NCI-H1105 (cell line): ENCODE results near the gene BCAS4.
"Not testable (repeated sequence)": the region's sequence is repeated elsewhere in the genome, so short reads cannot be mapped to it uniquely, and the experiment has no call there.

ENCODE experiments used
- DNase-seq: peaks from one replicate; lab custom pipeline; 2025; lab: John Stamatoyannopoulos, UW

The BCAS4 gene

DNA sequence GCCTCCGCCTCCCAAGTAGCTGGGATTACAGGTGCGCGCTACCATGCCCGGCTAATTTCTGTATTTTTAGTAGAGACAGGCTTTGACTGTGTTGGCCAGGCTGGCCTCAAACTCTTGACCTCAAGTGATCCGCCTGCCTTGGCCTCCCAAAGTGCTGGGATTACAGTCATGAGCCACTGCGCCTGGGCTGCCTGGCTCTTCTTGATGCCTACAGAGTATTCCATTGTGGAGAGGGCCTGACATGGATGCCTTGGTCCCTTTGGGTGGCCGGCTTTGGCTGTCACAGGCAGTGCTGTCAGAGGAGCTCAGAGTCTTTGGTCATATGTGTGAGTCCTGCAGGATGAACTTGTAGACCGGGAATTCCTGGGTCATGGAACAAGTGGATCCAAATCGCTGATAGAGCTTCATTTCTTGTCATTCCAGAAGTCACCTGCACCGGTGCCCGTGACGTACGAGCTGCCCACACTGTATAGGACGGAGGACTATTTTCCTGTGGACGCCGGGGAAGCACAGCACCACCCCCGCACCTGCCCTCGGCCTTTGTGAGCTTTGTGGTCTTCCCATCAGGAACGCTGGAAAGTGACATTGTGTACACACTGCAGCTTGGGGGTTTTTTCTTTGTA, 81.3 kb downstream of the BCAS4 start:
- DNase-seq: no peak

DNA sequence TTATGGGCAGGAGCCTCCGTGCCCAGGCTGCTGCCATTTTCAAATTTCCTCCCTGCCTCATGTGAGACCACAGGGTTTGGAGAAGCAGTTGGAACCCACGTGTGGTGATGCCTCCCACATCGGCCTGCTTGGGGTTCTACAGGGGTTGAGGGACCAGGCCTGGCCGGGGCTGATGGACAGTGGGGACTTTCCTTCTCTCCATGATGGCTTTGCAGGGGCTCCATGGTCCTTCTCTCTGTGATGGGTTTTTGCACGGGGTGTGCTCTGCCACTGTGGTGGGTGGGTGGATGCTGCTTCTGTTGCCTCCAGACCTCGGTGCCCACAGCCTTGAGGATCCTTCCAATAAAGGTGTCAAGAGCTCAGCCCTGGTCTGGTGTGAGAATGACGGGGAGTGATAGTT, 82.0 kb downstream of the BCAS4 start:
- DNase-seq: no peak

DNA sequence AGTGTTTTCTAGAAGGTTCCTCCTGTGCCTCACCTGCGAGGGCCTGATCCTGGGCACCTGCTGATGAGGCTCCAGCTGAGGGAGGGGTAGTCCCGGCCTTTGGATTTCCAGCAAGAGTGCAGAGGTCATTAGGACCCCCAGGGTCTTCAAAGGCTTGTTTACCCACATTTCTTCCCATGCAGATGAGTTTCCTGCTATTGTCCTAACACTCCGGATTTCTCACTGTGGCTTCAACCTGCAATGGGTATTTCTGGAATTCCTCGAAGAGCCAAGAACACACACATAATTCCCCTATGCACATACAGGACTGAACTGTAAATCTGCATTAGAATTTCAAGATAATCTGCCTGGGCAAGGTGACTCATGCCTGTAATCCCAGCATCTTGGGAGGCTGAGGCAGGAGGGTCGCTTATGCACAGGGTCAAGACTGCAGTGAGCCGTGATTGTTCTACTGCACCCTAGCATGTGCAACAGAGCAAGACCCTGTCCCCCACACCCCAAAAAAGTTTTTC, 82.4 kb downstream of the BCAS4 start:
- DNase-seq: no peak

DNA sequence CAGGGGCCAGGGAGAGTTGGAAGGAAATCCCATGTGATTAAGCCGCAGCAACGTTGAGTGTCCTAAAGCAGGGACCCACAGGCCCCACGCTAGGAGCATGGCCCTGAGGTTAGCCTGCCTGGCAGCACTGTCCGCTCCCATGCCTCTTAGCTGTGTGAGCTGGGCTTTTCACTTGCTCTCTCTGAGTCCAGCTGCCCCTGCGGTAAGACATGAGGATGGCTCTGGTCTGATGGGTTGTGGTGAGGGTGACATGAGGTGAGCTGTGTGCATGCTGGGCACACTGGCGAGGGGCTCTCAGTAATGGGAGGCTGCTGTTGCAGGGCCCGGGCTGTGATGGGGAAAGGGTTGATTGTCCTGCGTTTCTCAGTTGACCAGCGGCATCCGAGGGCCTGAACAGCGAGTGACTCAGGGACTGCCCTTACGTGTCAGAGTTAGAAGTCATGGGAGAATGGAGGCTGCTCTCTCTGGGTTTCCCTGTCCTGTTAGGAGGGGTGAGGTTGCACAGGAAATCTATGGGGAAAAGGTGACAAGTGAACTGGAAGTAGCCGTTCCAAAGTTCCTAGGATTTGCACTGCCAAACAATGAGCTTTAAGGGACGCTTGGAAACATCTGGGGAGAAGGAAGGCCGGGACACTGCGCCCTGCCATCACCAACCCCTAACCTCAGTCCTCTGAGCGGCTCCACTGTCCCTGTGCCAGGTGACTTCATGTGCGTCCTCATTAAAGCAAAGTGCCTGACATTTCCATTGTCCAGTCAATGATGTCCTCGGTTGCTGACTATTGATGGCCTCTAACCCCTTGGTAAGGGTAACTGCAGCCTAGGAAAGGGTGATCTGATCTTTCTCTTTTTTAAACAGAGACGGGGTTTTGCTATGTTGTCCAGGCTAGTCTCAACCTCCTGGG, 85.0 kb downstream of the BCAS4 start:
- no peak for DNase-seq

DNA sequence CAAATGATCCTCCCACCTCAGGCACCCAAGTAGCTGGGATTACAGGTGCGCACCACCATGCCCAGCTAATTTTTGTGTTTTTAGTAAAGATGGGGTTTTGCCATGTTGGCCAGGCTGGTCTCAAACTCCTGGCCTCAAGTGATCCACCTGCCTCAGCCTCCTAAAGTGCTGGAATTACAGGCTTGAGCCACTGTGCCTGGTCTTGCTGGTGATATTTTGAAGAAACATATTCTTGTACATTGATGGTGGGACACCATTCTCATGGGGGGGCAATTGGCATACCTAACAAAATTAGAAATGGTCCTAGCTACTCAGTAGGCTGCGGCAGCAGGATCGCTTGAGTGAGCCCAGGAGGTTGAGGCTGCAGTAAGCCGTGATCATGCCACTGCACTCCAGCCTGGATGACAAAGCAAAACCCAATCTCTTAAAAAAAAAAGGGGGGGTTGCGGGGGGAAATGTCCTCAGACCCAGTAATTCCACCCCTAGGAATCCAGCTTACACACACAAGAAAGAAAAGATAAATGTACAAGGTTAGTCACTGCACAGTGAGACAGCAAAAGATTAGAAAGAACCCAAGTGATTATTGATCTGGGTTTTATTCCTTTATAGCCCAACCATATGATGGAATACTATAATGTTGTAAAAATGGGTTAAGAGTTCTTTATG, 87.0 kb downstream of the BCAS4 start:
- not testable (repeated sequence) for DNase-seq

DNA sequence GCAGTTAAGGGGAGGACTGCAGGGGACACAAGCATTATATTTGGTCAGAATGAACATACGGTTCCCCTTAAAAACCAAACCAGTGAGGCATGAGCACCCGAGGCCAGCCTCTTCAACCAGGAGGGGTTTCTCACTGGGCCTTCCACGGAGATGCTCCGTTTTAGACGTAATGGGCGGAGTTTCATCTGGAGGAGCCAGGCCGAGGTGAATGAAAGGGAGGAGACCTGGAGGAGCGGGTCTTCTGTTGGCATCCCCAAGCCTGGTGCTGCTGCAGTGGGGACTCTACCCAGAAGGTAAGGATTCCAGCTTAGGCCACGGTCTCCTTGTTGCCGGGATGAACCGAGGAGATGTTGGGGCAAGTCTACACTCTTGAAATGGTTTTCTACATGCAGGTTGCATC, 89.0 kb downstream of the BCAS4 start:
- no peak for DNase-seq

DNA sequence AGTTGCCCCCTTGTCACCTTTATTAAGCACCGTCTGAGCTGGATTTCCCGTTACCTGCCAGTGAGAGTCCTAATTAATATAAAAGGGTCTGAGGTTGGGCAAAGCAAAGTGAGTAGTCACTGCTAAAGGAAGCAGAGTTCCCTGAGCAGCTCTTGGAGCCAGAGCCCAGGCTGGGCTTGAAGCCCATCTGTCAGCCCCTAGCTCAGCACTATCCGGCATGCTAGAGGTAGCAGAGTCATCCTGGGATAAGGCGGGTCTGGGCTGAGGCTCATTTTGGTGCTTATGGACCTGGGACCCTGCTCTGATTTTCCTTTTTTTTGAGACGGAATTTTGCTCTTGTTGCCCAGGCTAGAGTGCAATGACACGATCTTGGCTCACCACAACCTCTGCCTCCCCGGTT, 90.2 kb downstream of the BCAS4 start:
- no peak for DNase-seq

DNA sequence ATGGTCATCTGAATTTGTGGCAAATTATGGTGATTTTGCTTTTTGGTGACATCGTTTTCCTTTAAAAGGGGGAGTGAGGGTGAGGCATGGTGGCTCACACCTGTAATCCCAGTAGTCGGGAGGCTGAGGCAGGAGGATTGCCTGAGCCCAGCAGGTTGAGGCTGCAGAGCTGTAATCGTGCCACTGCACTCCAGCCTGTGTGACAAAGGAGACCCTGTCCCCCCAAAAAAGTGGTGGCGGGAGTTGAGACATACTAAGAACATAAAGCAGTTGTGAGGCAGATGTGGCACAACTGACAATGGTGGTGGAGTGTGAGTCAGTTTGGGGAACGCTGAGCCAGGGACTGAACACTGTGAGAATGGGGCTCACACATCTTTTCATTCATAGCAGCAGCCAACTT, 90.9 kb downstream of the BCAS4 start:
- DNase-seq: no peak

DNA sequence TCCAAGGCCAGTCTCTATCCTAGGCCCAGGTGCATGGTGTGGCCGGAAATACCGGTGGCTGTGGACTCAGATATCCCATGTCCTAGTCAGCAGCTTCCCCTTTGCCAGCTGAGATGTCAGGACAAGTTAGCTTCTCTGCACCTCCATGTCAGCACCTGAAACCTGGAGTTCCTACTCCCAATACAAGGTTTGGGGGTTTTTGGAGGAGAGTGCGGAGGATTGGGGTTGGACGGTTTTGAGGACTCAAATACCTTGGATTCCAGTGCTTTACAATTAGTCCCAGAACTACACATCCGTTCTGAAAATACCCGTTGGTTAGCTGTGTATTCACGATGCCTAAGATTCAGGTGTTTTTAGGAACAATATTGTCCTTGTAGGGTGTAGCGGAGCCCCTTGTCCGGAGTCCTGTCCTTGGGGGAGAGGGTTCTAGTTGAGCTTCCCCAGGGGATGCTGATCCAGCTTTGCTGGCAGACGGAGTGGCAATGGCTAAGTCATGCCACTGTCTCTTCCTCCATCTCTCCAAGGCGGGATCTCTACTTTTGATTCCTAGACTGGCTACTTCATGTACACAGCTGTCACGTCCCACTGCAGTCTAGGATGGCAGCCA, 91.4 kb downstream of the BCAS4 start:
- no peak for DNase-seq

DNA sequence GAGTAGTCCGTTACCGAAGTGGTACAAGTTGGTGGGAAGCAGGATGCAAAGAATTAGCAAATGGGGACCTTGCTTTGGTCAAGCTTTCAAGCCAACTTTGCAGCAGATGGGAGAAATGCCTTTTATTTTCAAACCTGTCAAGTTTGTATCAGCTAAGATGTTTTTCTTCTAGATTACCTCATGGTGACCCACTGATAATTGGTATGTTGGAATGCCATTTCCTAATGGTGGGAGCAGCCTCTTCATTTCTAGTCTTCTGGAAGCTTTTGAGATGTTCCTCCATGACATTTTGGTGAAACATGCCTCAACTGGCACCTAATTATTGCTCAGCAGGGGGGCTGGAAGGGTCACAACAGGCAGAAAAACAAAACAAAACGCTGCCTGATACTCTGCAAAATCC, 92.7 kb downstream of the BCAS4 start:
- no peak for DNase-seq

DNA sequence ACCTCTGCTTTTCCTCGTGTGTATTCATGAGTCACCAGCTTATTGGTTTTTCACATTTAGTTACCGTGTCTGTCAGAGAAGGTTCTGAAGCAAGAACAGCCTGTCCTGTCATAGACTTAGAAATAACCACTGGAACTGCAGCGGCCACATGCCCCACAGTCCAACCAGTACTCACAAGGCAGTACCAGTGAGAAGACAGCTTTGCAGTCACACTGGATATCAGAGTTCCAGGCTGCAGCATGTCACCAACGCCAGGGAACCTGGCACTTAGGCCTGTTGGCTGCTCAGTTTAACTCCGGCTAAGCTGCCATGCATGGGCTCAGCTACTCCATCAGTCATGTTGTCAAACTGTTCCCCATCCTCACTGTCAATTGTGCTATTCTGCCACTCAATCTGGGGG, 96.3 kb downstream of the BCAS4 start:
- DNase-seq: no peak

DNA sequence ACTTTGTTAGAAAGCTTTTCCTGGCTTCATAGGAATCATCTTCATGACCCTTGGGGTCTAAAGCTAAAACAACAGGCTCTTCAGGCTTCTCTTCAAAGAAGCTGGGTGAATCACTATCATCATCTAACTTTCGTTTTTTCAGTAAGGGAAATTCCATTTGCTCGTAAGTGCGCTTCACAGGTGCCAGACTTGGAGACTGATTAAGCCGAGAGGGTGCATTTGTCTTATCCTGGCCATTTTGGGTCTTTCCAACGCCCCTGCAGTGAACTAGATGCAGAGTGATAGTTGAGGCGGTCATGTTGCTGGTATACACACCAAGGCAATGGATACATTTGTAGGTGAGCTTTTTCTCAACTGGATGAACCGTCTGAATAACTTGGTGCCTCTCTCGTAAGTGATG, 97.5 kb downstream of the BCAS4 start:
- DNase-seq: no peak

DNA sequence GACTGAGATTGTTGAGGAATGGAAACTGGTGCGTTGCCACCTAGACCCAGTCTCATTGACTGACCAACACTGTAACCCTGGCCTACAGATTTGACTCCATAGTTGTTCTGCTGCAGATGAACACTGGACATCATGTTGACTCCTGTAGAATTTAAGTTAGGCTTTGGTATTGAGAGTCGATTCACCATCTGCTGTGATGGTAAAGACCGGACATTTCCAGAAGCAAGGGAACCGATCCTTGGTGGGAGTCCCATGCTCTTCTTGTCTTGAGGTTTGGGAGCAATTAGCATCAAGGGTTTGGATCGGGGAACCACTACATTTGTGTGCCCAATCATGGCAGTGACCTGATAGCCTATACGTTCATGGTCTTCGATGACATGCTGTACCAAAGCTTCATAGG, 98.8 kb downstream of the BCAS4 start:
- no peak for DNase-seq

DNA sequence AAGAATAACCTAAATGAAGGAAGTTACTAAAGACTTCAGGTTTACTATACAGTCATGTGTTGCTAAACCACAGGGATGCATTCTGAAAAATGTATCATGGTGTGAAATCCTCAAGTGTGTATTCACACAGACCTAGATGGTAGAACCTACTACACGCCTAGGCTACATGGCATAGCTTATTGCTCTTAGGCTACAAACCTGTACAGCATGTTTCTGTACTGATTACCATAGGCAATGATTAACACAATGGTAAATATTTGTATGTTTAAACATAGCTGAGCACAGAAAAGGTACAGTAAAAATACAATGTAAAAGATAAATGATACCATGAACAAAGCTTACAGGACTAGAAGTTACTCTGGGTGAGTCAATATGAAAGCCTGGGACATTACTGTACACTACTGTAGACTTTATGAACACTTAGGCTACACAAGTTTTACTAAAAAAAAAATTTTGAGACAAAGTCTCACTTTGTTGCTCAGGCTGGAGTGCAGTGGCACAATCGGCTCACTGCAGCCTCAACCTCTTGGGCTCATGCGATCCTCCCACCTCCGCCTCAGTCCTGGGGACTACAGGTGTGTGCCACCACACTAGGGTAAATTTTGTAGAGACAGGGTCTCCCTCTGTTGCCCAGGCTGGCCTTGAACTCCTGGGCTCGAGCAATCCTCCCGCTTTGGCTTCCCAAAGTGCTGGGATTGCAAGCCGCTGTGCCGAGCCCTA, 100.4 kb downstream of the BCAS4 start:
- no peak for DNase-seq

DNA sequence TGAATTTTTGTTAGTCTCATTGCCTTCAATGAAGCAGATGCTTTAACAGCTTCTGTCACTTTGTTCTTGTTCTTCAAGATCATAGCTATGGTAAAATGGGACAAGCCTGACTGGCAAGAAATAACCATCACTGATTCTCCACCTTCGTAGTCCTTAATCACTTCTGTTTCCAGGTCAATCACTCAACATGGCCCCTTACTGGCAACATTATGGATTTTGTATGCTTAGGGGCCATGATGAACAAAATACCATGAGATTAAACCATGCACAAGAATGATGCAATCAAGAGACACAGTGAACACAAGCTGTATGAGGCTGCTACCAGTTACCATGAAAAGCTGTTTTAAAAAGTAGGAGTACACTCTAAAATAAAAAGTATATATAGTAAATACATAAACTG, 103.6 kb downstream of the BCAS4 start:
- no peak for DNase-seq

DNA sequence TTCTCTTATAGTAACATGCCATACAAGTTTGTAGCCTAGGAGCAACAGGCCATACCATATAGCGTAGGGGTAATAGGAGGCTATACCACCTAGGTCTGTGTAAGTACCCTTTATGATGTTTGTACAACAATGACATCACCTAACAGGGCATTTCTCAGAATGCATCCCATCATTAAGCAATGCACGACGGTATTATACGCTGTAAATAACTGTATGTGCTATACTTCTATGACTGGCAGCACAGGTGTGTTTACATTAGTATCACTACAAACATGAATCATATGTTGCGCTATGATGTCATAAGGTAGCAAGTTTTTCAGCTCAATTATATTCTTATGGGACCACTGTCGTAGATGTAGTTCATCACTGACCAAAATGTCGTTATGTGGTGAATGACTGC, 105.4 kb downstream of the BCAS4 start:
- no peak for DNase-seq

DNA sequence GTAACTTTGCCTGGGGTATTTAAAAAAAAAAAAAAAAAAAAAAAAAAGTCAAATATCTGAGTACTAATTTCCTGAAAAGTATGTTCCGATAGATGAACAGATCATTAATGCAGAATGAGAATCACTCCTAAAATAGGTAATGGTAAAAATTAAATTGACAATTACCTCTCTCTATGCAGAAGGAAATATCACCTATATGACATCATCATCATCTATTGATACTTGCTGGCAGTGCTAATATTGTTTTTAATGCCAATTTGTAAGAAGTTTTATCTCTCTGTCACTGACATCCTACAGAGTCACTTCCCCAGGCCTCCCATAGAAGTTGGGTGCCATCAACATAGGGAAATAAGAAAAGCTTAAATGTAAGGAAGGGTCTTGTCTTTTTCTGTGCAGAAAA, 106.4 kb downstream of the BCAS4 start:
- no peak for DNase-seq

DNA sequence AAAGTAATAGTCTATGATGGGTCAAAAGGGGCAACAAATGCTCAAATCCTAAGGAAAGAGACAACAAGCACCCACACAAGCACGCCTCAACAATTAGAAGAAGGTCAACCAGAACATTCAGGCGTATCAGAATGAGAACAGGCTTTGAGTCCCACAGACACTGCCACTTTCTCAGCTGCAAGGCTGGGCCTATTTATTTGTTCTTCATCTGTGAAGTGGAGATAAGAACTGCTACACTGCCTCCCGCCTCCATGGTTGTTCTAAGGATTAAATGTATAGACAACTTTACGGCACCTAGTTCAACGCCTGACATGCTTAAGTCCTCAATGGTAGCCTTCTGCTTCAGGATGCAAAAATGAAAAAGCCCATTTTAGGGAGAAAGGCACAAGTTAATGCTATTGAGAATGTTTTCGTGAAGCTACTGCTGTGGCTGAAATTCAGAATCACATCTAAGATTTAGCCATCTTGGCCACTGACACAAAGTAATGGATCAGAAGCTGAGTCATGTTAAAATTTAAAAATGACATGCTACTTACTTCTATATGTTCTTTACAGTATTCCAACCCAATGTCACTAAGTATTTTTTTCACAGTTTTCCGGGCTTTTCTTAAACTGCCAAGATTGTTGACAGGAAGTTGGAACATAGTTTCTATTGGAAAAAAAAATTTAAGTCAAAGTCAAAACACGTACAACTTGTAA, 108.6 kb downstream of the BCAS4 start:
- DNase-seq: no peak

DNA sequence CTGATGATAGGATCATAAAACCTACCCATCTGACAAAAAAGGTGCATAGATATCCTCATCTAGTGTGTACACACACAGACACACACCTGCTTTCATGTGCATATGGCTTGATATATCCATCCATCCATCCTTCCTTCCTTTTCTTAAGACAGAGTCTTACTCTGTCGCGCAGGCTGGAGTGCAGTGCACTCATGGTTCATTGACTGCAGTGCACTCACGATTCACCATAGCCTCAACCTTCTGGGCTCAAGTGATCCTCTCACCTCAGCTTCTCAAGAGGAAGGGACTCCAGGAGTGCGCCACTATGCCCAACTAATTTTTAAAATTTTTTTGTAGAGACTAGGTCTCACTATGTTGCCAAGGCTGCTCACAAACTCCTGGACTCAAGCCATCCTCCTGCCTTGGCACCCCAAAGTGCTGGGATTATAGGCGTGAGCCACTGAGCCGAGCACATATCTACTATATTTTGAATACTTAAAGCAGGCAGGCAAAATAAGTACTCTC, 109.3 kb downstream of the BCAS4 start:
- no peak for DNase-seq

DNA sequence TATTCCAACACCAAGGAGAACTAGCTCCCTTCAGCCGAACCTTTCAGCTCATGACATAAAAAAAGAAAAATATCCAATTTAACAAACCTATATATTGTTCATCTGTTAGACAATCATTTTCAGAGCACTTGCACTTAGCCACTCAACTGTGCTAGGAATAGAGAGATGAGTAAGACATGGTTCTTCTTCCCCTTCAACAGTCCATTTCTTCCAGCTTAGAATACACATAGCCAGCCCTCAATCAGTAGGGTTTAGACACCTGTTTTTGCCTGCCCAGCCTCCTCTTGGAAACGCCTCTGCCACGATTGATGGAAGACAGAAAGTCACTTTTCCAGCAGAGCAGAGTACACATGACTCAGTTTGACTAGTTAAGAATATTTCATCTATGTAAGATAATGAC, 114.6 kb downstream of the BCAS4 start:
- no peak for DNase-seq

DNA sequence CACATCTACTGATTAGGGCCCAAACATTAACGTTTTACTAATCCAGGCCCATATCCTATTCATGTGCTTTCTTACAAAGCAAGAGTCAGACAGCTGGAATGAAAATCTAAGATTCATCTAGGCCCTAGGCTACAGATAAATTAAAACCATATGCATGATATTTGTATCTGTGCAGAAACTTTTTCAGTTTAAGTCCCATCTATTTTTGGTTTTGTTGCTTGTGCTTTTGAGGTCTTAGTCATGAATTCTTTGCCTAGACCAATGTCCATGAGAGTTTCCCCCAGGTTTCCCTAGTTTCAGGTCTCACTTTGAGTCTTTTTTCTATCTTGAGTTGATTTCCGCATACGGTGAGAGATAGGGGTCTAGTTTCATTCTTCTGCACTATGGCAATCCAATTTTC, 116.2 kb downstream of the BCAS4 start:
- DNase-seq: no peak
